Measurements from ENCODE around the gene LPAR2. TPM values are rescaled to one million over a fixed set of nuclear protein-coding genes. Genes with fewer than 3 reads are reported as not detected.

The LPAR2 gene
- total RNA-seq, 1 experiment from 2014 or later: 27.3 TPM

DNA sequence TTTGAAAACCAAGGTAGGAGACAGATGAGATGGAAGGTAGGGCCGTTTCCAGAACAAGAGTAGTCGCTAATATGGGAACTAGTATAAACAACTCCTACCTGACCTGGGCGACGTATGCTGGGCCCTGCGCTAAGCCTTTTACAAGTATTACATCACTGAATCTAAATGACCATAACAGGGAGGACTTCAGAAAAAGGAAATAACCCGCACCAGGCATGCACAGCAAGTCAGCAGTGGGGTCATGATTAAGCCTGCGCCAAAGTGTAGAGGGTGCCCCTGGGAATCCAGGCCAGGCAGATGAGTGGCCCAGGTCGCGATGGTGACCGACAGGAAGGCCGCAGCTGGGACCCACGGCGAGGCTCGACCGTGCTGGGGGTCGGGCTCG is 34.8 kb upstream of the LPAR2 start:
- Mint-ChIP-seq H3K27ac (ENCODE audit: unreplicated experiment) (peak overlapping the region; percentile 84), H3K4me3 (ENCODE audit: low read depth, unreplicated experiment) (peak overlapping the region; percentile 96), H3K9me3 (ENCODE audit: low read depth, unreplicated experiment) (no peaks in the 10 kb centered on the region), H3K27me3 (ENCODE audit: unreplicated experiment) (no peaks in the 10 kb centered on the region), H3K4me1 (ENCODE audit: low read depth, unreplicated experiment) (peaks cover 18% of the 10 kb centered on the region), H3K36me3 (ENCODE audit: insufficient read depth, unreplicated experiment) (peaks cover 33% of the 10 kb centered on the region)
- intact Hi-C loops (cut with micrococcal nuclease; ENCODE audit: unreplicated experiment): no loop called here
- DNase-seq: no peak
- BruUV-seq (replicated peaks): no TSS peak
- TF ChIP-seq, protein P1, sequence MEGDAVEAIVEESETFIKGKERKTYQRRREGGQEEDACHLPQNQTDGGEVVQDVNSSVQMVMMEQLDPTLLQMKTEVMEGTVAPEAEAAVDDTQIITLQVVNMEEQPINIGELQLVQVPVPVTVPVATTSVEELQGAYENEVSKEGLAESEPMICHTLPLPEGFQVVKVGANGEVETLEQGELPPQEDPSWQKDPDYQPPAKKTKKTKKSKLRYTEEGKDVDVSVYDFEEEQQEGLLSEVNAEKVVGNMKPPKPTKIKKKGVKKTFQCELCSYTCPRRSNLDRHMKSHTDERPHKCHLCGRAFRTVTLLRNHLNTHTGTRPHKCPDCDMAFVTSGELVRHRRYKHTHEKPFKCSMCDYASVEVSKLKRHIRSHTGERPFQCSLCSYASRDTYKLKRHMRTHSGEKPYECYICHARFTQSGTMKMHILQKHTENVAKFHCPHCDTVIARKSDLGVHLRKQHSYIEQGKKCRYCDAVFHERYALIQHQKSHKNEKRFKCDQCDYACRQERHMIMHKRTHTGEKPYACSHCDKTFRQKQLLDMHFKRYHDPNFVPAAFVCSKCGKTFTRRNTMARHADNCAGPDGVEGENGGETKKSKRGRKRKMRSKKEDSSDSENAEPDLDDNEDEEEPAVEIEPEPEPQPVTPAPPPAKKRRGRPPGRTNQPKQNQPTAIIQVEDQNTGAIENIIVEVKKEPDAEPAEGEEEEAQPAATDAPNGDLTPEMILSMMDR (IDR thresholded peaks at IDR 0.05; ENCODE audit: unreplicated experiment): no peak
- CTCF ChIA-PET: no interaction called here

DNA sequence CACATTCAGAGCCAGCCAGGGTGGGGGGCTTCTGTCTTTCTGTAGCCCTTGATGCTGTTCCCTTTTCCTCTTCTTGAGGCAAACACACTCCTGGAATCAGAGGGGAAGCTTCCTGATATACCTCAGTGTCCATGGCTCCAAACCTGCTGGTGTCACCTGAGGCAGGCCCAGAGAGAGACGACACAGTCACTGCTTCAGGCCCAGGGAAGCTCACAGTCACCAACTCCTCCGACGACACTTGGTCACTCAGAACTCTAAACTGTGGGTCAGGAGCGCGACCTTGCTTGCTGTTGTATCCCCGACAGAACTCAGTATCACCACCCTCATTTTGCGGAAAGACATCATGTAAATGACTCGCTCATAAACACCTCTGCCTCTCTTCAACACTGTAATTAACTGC is 34.3 kb upstream of the LPAR2 start:
- BruUV-seq (replicated peaks): TSS peak; percentile 75
- intact Hi-C loops (cut with micrococcal nuclease; ENCODE audit: unreplicated experiment): no loop called here
- TF ChIP-seq, protein P1 (IDR thresholded peaks at IDR 0.05; ENCODE audit: unreplicated experiment): no peak

DNA sequence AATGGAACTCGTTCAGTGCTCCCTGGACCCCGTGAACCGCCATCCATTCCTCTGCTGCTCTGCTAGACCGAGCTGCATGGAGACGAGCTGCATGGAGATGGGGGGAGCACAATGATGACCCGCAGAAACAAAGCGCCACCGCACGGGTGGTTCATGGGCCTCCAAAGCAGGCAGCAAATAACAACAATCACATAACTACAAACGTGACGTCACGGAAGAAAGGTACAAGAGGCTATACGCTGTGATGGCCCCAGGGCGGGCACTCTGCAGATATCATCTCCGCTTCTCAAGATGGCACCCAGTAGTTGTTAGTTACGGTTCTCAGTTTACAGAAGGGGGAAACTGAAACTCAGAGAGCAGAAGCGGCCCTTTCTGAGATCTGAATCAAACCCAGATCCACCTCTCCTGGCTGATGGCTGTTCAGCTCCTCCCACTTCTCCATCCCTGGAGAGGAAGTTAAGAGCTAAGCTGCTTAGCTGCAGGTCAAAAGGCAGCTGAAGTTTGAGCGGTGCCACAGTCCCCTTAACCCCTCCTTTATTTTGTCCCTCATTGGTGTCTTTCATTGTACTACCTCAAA is 33.7 kb upstream of the LPAR2 start:
- peak overlapping the region; percentile 96 for H3K4me3 Mint-ChIP-seq (ENCODE audit: low read depth, unreplicated experiment)
- H3K9me3 Mint-ChIP-seq (ENCODE audit: low read depth, unreplicated experiment): no peaks in the 10 kb centered on the region
- H3K27ac Mint-ChIP-seq (ENCODE audit: unreplicated experiment): no peak overlapping the region
- TF ChIP-seq, protein P1 (IDR thresholded peaks at IDR 0.05; ENCODE audit: unreplicated experiment): no peak
- peaks cover 18% of the 10 kb centered on the region for H3K4me1 Mint-ChIP-seq (ENCODE audit: low read depth, unreplicated experiment)
- DNase-seq: no peak
- no TSS peak for BruUV-seq (replicated peaks)
- intact Hi-C loops (cut with micrococcal nuclease; ENCODE audit: unreplicated experiment): no loop called here
- H3K27me3 Mint-ChIP-seq (ENCODE audit: unreplicated experiment): no peaks in the 10 kb centered on the region
- CTCF ChIA-PET: no interaction called here
- peaks cover 33% of the 10 kb centered on the region for H3K36me3 Mint-ChIP-seq (ENCODE audit: insufficient read depth, unreplicated experiment)

More for the DNA sequence above, 34.3 kb upstream of the LPAR2 start:
- Mint-ChIP-seq H3K4me3 (ENCODE audit: low read depth, unreplicated experiment) (peak overlapping the region; percentile 96), H3K4me1 (ENCODE audit: low read depth, unreplicated experiment) (peaks cover 18% of the 10 kb centered on the region), H3K27ac (ENCODE audit: unreplicated experiment) (peak overlapping the region; percentile 84), H3K27me3 (ENCODE audit: unreplicated experiment) (no peaks in the 10 kb centered on the region), H3K36me3 (ENCODE audit: insufficient read depth, unreplicated experiment) (peaks cover 33% of the 10 kb centered on the region), H3K9me3 (ENCODE audit: low read depth, unreplicated experiment) (no peaks in the 10 kb centered on the region)
- DNase-seq: no peak
- CTCF ChIA-PET: no interaction called here

DNA sequence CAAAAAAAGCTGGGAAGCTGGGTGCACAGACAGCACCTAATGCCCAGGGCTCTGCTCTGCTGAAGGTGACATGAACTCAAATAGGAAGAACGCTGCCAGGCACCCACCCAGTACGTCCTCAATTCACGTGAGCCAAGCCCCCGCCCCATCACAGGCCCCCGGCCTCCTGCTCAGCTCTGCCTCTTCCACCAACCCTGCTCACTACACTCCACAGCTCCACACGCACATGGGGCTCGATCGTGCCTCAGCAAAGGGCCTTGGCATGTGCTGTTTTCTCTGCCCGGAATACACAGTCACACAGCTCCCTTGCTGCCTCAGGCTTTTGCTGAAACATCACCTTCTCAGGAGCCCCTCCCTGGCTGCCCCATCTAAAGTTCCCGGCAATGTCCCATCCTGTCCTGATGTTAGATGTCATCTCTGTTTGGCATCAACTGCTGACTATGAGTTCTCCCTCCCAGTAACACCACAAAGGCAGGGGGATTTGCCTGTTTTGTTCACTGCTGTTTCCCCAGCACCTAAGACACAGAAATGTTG is 33.2 kb upstream of the LPAR2 start:
- H3K4me1 Mint-ChIP-seq (ENCODE audit: low read depth, unreplicated experiment): peaks cover 18% of the 10 kb centered on the region
- DNase-seq: no peak
- H3K27me3 Mint-ChIP-seq (ENCODE audit: unreplicated experiment): no peaks in the 10 kb centered on the region
- H3K27ac Mint-ChIP-seq (ENCODE audit: unreplicated experiment): no peak overlapping the region
- CTCF ChIA-PET: no interaction called here
- intact Hi-C loops (cut with micrococcal nuclease; ENCODE audit: unreplicated experiment): no loop called here
- H3K36me3 Mint-ChIP-seq (ENCODE audit: insufficient read depth, unreplicated experiment): peaks cover 33% of the 10 kb centered on the region
- H3K4me3 Mint-ChIP-seq (ENCODE audit: low read depth, unreplicated experiment): no peak overlapping the region
- TF ChIP-seq, protein P1 (IDR thresholded peaks at IDR 0.05; ENCODE audit: unreplicated experiment): no peak
- BruUV-seq (replicated peaks): no TSS peak
- no peaks in the 10 kb centered on the region for H3K9me3 Mint-ChIP-seq (ENCODE audit: low read depth, unreplicated experiment)
